ENCODE results near the gene BANF2.

BANF2 gene

DNA sequence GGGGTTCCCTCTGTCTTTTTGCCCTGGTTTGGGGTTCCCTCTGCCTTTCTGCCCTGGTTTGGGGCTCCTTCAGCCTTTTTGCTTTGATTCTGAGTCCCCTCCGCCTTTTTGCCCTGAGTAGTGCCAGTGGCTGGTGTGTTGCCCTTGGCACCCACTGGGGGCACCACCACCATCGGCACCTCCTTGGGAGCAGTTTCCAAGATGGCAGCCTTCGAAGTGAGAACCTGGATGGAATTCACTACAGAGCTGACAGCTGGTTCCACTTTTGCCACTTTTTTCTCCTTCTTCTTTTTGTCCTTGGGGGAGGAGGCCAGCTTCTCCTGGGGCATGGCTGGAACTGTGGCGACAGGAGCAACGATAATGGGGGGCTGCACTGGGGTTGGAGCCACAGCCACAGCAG, 40.0 kb upstream of the BANF2 start:
- Histone ChIP-seq H3K4me3 (ENCODE audit: insufficient read length, low read depth) (no peak overlapping the region), H3K9ac (ENCODE audit: insufficient read length, low read depth) (no peak overlapping the region), H3K36me3 (ENCODE audit: insufficient read depth, insufficient read length, low read length) (peaks cover 61% of the 10 kb centered on the region), H3K4me1 (ENCODE audit: insufficient read depth, insufficient read length) (no peaks in the 10 kb centered on the region), H3K9me3 (ENCODE audit: insufficient read depth, low read length) (peaks cover 10% of the 10 kb centered on the region; the same call in 1 of the 2 replicates), H3K27me3 (ENCODE audit: insufficient read depth, insufficient read length) (no peaks in the 10 kb centered on the region)
- DNase-seq (ENCODE audit: low read depth, low spot score) = no peak
- no peak for TF ChIP-seq YY1 (IDR thresholded peaks at IDR 0.05; ENCODE audit: insufficient read depth, insufficient read length)

DNA sequence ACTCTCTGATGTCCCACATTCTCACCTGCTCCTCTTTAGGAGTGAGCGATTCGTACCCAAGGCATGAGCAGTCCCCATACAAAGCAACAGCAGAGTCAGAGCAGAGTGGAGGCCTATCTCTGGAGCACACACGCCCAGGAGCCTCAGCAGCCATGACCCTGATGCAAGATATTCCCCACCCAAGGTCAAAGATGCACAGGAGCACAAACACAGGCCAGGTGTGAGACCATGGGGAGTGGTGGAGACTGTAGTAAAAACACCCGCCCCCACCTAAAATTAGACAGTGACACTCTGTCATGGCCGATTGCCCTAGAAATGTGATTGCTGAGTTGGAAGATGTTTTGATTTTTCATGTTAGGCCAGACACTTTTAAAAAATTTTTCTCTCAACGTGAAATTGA, 39.1 kb upstream of the BANF2 start:
- H3K27me3 ChIP-seq (ENCODE audit: insufficient read depth, insufficient read length) = no peaks in the 10 kb centered on the region
- no peak overlapping the region for H3K9ac ChIP-seq (ENCODE audit: insufficient read length, low read depth)
- TF ChIP-seq YY1 (IDR thresholded peaks at IDR 0.05; ENCODE audit: insufficient read depth, insufficient read length) (no peak), ZNF274 (IDR thresholded peaks at IDR 0.05; ENCODE audit: low read depth, low read length) (no peak), SUZ12 (IDR thresholded peaks at IDR 0.05; ENCODE audit: extremely low read depth, insufficient read depth, insufficient read length) (no peak)
- no peaks in the 10 kb centered on the region for H3K4me1 ChIP-seq (ENCODE audit: insufficient read depth, insufficient read length)
- peaks cover 56% of the 10 kb centered on the region for H3K36me3 ChIP-seq (ENCODE audit: insufficient read depth, insufficient read length, low read length)
- H3K4me3 ChIP-seq (ENCODE audit: insufficient read length, low read depth) = no peak overlapping the region
- peaks cover 10% of the 10 kb centered on the region; the same call in 1 of the 2 replicates for H3K9me3 ChIP-seq (ENCODE audit: insufficient read depth, low read length)
- DNase-seq (ENCODE audit: low read depth, low spot score) = no peak

DNA sequence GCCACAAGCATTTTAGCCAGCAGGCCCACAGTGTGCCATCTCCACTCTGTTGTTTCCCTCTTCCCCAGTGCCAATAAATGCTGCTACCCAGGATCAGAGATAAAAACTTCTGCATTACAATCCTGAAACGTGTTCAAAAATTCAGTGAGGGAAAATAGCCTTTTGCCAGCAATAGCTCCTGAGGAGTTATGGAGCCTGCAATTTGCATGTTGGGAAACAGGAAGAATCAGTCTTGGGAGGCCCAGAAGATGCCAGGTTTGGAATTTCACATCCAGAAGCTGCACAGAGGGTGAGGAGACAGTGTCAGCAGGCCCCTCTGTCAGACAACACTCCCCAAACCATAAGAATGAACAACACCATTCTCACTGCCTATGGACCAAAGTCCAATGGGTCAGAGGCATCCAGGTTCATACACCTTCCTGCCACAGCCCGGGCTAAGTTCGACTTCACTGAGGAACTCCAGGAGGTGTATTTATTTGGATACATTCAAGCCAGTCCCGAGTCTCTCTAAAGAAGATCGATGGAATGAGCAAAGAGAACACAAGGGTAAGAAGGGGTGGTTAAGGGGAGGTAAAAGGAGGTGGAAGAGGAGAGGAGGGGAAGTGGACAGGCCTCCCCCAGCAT, 38.5 kb upstream of the BANF2 start:
- Histone ChIP-seq H3K4me1 (ENCODE audit: insufficient read depth, insufficient read length) (no peaks in the 10 kb centered on the region), H3K27me3 (ENCODE audit: insufficient read depth, insufficient read length) (no peaks in the 10 kb centered on the region)
- no peak for DNase-seq (ENCODE audit: low read depth, low spot score)

DNA sequence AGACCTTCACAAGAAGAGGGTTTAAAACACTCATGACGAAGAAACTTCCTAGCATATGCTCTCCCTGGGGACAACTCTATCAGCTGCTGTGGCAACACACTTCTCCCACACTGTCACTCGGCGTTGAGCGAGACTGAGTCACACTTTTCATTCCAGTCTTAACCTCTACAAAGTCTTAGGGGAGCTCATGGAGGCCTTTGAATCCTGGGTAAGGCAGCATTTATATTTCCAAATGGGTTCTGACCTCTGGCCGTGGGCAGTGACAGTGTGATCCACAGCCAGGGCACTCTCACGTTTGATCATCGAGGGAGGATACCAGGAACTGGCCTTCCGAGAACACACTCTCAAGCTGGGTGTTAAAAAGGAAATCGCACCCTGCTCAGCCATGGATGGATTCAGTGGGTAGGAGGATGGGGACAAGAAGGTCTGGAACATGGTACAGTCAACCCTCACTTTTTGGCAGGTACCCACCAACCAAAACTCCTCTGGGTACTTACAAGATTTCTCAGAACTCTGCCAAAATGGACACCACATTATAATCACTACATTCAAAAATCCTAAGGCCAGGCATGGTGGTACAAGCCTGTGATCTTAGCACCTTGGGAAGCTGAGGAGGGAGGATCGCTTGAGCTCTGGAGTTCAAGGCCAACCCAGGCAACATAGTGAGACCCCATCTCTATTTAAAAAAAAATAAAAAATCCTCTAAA, 37.3 kb upstream of the BANF2 start:
- Histone ChIP-seq H3K9ac (ENCODE audit: insufficient read length, low read depth) (no peak overlapping the region), H3K36me3 (ENCODE audit: insufficient read depth, insufficient read length, low read length) (peaks cover 59% of the 10 kb centered on the region), H3K9me3 (ENCODE audit: insufficient read depth, low read length) (peaks cover 10% of the 10 kb centered on the region; the same call in 1 of the 2 replicates), H3K4me1 (ENCODE audit: insufficient read depth, insufficient read length) (no peaks in the 10 kb centered on the region), H3K27me3 (ENCODE audit: insufficient read depth, insufficient read length) (no peaks in the 10 kb centered on the region), H3K4me3 (ENCODE audit: insufficient read length, low read depth) (no peak overlapping the region)
- TF ChIP-seq YY1 (IDR thresholded peaks at IDR 0.05; ENCODE audit: insufficient read depth, insufficient read length) = no peak
- no peak for TF ChIP-seq ZNF274 (IDR thresholded peaks at IDR 0.05; ENCODE audit: low read depth, low read length)
- TF ChIP-seq SUZ12 (IDR thresholded peaks at IDR 0.05; ENCODE audit: extremely low read depth, insufficient read depth, insufficient read length) = no peak
- no peak for DNase-seq (ENCODE audit: low read depth, low spot score)

More for the DNA sequence above, 38.5 kb upstream of the BANF2 start:
- H3K9ac ChIP-seq (ENCODE audit: insufficient read length, low read depth) = no peak overlapping the region
- TF ChIP-seq ZNF274 (IDR thresholded peaks at IDR 0.05; ENCODE audit: low read depth, low read length) (no peak), SUZ12 (IDR thresholded peaks at IDR 0.05; ENCODE audit: extremely low read depth, insufficient read depth, insufficient read length) (no peak), YY1 (IDR thresholded peaks at IDR 0.05; ENCODE audit: insufficient read depth, insufficient read length) (no peak)
- peaks cover 59% of the 10 kb centered on the region for H3K36me3 ChIP-seq (ENCODE audit: insufficient read depth, insufficient read length, low read length)
- no peak overlapping the region for H3K4me3 ChIP-seq (ENCODE audit: insufficient read length, low read depth)
- H3K9me3 ChIP-seq (ENCODE audit: insufficient read depth, low read length) = peaks cover 10% of the 10 kb centered on the region; the same call in 1 of the 2 replicates

DNA sequence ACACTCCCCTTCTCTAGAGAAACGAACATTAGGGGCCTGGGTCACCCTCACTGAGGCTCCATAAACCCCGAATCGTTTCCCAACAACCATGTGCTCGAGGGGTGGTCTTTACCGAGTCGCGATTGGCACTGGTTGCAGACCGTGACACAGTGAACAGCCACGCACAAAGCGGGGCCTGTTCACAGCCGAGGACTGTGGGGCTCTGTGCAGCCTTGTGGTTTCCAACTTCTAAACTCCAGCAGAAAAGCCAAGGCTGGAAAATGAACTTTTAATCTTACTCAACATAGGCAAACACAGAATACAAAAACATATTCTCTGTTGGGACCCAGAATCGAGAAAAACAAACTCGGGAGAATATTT, 36.7 kb upstream of the BANF2 start:
- no peaks in the 10 kb centered on the region for H3K27me3 ChIP-seq (ENCODE audit: insufficient read depth, insufficient read length)
- H3K4me3 ChIP-seq (ENCODE audit: insufficient read length, low read depth) = no peak overlapping the region
- no peak overlapping the region for H3K9ac ChIP-seq (ENCODE audit: insufficient read length, low read depth)
- peaks cover 10% of the 10 kb centered on the region; the same call in 1 of the 2 replicates for H3K9me3 ChIP-seq (ENCODE audit: insufficient read depth, low read length)
- H3K36me3 ChIP-seq (ENCODE audit: insufficient read depth, insufficient read length, low read length) = peaks cover 59% of the 10 kb centered on the region
- TF ChIP-seq SUZ12 (IDR thresholded peaks at IDR 0.05; ENCODE audit: extremely low read depth, insufficient read depth, insufficient read length) = no peak
- TF ChIP-seq ZNF274 (IDR thresholded peaks at IDR 0.05; ENCODE audit: low read depth, low read length) = no peak
- no peak for TF ChIP-seq YY1 (IDR thresholded peaks at IDR 0.05; ENCODE audit: insufficient read depth, insufficient read length)
- no peaks in the 10 kb centered on the region for H3K4me1 ChIP-seq (ENCODE audit: insufficient read depth, insufficient read length)
- no peak for DNase-seq (ENCODE audit: low read depth, low spot score)

DNA sequence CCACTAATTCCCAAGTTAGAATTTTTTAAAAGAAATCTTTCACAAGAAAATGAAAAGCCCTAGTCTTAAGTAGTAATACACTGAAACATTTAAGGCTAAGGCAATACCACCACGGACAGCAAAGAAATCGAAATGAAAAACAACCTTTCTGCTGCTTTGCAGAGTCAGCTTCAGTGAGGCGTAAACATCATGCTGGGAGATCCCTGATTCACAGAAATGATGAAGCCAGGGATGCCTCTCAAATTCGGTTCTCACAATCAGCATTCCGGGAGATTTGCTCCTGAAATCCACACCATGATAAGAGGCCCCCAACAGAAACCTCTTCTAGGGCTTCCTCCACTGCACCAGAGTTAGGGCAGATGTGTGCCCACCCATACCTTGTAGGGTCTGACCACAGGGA, 36.3 kb upstream of the BANF2 start:
- peaks cover 6% of the 10 kb centered on the region; the same call in 1 of the 2 replicates for H3K9me3 ChIP-seq (ENCODE audit: insufficient read depth, low read length)
- no peaks in the 10 kb centered on the region for H3K4me1 ChIP-seq (ENCODE audit: insufficient read depth, insufficient read length)
- no peak overlapping the region for H3K9ac ChIP-seq (ENCODE audit: insufficient read length, low read depth)
- no peak for DNase-seq (ENCODE audit: low read depth, low spot score)
- no peaks in the 10 kb centered on the region for H3K27me3 ChIP-seq (ENCODE audit: insufficient read depth, insufficient read length)
- TF ChIP-seq YY1 (IDR thresholded peaks at IDR 0.05; ENCODE audit: insufficient read depth, insufficient read length) = no peak
- no peak for TF ChIP-seq SUZ12 (IDR thresholded peaks at IDR 0.05; ENCODE audit: extremely low read depth, insufficient read depth, insufficient read length)
- no peak for TF ChIP-seq ZNF274 (IDR thresholded peaks at IDR 0.05; ENCODE audit: low read depth, low read length)
- H3K4me3 ChIP-seq (ENCODE audit: insufficient read length, low read depth) = no peak overlapping the region
- peaks cover 59% of the 10 kb centered on the region for H3K36me3 ChIP-seq (ENCODE audit: insufficient read depth, insufficient read length, low read length)

DNA sequence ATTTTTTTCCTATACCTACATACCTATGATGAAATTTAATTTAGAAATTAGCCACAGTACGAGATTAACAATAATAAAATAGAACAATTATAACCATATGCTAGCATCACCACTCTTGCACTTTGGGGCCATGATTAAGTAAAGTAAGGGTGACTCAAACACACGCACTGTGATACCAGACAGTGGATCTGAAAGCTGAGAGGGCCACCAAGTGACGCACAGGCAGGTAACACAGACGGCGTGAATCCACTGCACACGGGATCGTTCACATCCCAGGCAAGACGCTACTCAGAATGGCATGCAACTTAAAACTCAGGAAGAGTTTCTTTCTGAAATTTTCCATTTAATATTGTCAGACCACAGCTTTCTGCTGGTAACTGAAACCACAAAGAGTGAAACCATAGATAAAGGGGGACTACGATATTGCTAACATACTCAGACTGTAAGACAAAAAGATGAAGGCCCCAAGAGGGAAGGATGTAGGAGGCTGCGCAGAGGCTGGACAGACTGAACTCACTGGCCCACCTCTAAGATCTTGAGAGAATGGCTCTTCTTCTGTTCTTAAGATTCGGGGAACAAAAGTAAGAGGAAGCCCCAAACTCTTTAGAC, 35.6 kb upstream of the BANF2 start:
- no peak for DNase-seq (ENCODE audit: low read depth, low spot score)
- H3K9me3 ChIP-seq (ENCODE audit: insufficient read depth, low read length) = no peaks in the 10 kb centered on the region
- H3K9ac ChIP-seq (ENCODE audit: insufficient read length, low read depth) = no peak overlapping the region
- no peak for TF ChIP-seq YY1 (IDR thresholded peaks at IDR 0.05; ENCODE audit: insufficient read depth, insufficient read length)
- no peak for TF ChIP-seq SUZ12 (IDR thresholded peaks at IDR 0.05; ENCODE audit: extremely low read depth, insufficient read depth, insufficient read length)
- no peak for TF ChIP-seq ZNF274 (IDR thresholded peaks at IDR 0.05; ENCODE audit: low read depth, low read length)
- peaks cover 58% of the 10 kb centered on the region for H3K36me3 ChIP-seq (ENCODE audit: insufficient read depth, insufficient read length, low read length)
- no peaks in the 10 kb centered on the region for H3K4me1 ChIP-seq (ENCODE audit: insufficient read depth, insufficient read length)
- no peaks in the 10 kb centered on the region for H3K27me3 ChIP-seq (ENCODE audit: insufficient read depth, insufficient read length)
- no peak overlapping the region for H3K4me3 ChIP-seq (ENCODE audit: insufficient read length, low read depth)
